K562 (cell line): ENCODE measurements around the gene CHD3. TPM values are rescaled to one million over a fixed set of nuclear protein-coding genes. Genes with fewer than 3 reads are reported as not detected.

Source experiments
- ATAC-seq: fragments of 200-7000 bp; cut with Tn5 transposase; 3 replicates; pipeline ENCODE4 v1.9.1; 2020; ENCODE audit warnings: moderate library complexity
- BruUV-seq: library from RNA; stranded (reverse); fragments of 400-500 nt; replicated peaks from 2 replicates; lab custom pipeline; 2021; lab: Mats Ljungman, UMichigan
- CTCF ChIA-PET: fragments of 300-600 bp; formaldehyde crosslinking; extraction: SDS; loops from one replicate; lab custom pipeline; 2021; ENCODE audit warnings: low intra/inter-chr PET ratio; lab: Yijun Ruan, JAX
- POLR2A ChIA-PET: fragments of 300-600, 350-650 bp; sonication (Branson Sonifier 250); formaldehyde crosslinking; extraction: SDS; loops from one replicate; lab custom pipeline; 2021; ENCODE audit warnings: antibody characterized with exemption, inconsistent platforms; lab: Yijun Ruan, JAX
- DNase-seq, 4 experiments: peaks; one replicate each; pipeline versions ENCODE4 v3.0.0 to v3.0.0-alpha.2; 2011 to 2018; ENCODE audit warnings: low spot score in 3 of 4, mixed read lengths in 3 of 4; ENCODE audit errors: extremely low read depth in 1 of 4
- FAIRE-seq: peaks from 2 replicates; lab custom pipeline; 2011; peaks lifted over from hg19 to GRCh38; lab: Jason Lieb, UNC
- H2AFZ ChIP-seq: 2 replicates; pipeline ENCODE4 v1.6.0; 2011; ENCODE audit warnings: low read depth, low read length, control low read depth, inconsistent platforms
- H3K27ac ChIP-seq: fragments of 200-600 bp; 3 replicates; pipeline ENCODE4 v1.8.0; 2011; ENCODE audit warnings: low read depth, mild to moderate bottlenecking, control low read depth, inconsistent platforms, low read length, moderate library complexity, mixed read lengths; ENCODE audit errors: extremely low read depth
- H3K27me3 ChIP-seq, 2 experiments: fragments of 300-600 bp in 1 of 2; 2 replicates in 1 of 2; 3 replicates in 1 of 2; pipeline versions ENCODE4 v1.6.0 to v1.8.0; 2011; ENCODE audit warnings: inconsistent platforms in 2 of 2, low read length in 2 of 2, mild to moderate bottlenecking in 1 of 2, mixed read lengths in 1 of 2, moderate library complexity in 1 of 2; ENCODE audit not compliant: control insufficient read depth in 2 of 2, insufficient read depth in 2 of 2
- H3K36me3 ChIP-seq: fragments of 300-600 bp; 3 replicates; pipeline ENCODE4 v1.8.0; 2011; ENCODE audit warnings: mild to moderate bottlenecking, low read length, inconsistent platforms; ENCODE audit not compliant: control insufficient read depth, insufficient read depth
- H3K4me1 ChIP-seq, 2 experiments: fragments of 200-600 bp in 1 of 2; replicated peaks in 1 of 2; 2 replicates in 1 of 2; 3 replicates in 1 of 2; pipeline versions ENCODE4 v1.5.1 to v1.8.0; 2011; ENCODE audit warnings: inconsistent platforms in 2 of 2, low read length in 2 of 2, mild to moderate bottlenecking in 1 of 2, mixed read lengths in 1 of 2, moderate library complexity in 1 of 2; ENCODE audit not compliant: control insufficient read depth in 2 of 2, insufficient read depth in 2 of 2
- H3K4me2 ChIP-seq: 2 replicates; pipeline ENCODE4 v1.6.1; 2011; ENCODE audit warnings: low read length, control low read depth, inconsistent platforms, mixed read lengths; ENCODE audit not compliant: insufficient read depth
- H3K4me3 ChIP-seq: fragments of 200-600 bp; sonication (generic), shearing (Covaris generic); 2 replicates; pipeline ENCODE4 v1.5.1; 2016; ENCODE audit warnings: control low read depth, inconsistent platforms
- H3K79me2 ChIP-seq: fragments of 200-600 bp; 3 replicates; pipeline ENCODE4 v1.8.0; 2011; ENCODE audit warnings: low read length, inconsistent platforms; ENCODE audit not compliant: control insufficient read depth, insufficient read depth
- H3K9ac ChIP-seq, 2 experiments: 2 replicates each; pipeline versions ENCODE4 v1.6.0 to v1.6.1; 2011; ENCODE audit warnings: low read depth in 2 of 2, low read length in 2 of 2, control low read depth in 1 of 2, inconsistent platforms in 1 of 2, mild to moderate bottlenecking in 1 of 2, mixed read lengths in 1 of 2; ENCODE audit not compliant: insufficient read depth in 1 of 2
- H3K9me1 ChIP-seq: one replicate; pipeline ENCODE4 v1.6.0; 2011; ENCODE audit warnings: inconsistent platforms, mild to moderate bottlenecking, low read length, moderate library complexity; ENCODE audit not compliant: control insufficient read depth, insufficient read depth
- H3K9me3 ChIP-seq: replicated peaks from 2 replicates; pipeline ENCODE4 v1.5.1; 2011; ENCODE audit warnings: low read depth, low read length, inconsistent platforms; ENCODE audit not compliant: control insufficient read depth, insufficient read depth
- H4K20me1 ChIP-seq: replicated peaks from 2 replicates; pipeline ENCODE4 v1.6.1; 2011; ENCODE audit warnings: low read length, inconsistent platforms, mixed read lengths; ENCODE audit not compliant: control insufficient read depth, insufficient read depth
- CBFA2T2 ChIP-seq: fragments of 450-650 bp; conservative IDR thresholded peaks from 2 replicates; pipeline ENCODE4 v1.6.1; 2017; ENCODE audit warnings: mild to moderate bottlenecking
- HNRNPLL ChIP-seq: fragments of 200-400 bp; formaldehyde crosslinking; IDR thresholded peaks from 2 replicates; pipeline ENCODE4 v1.6.1; 2017; ENCODE audit warnings: low read length, low read depth, mild to moderate bottlenecking; ENCODE audit not compliant: poor library complexity, severe bottlenecking
- POLR2G ChIP-seq: fragments of 200-400 bp; formaldehyde crosslinking; IDR thresholded peaks from 2 replicates; pipeline ENCODE4 v1.6.1; 2017; ENCODE audit warnings: low read depth, mild to moderate bottlenecking, antibody characterized with exemption, low read length, moderate library complexity
- RBFOX2 ChIP-seq: fragments of 200-400 bp; formaldehyde crosslinking; IDR thresholded peaks from 2 replicates; pipeline ENCODE4 v1.6.1; 2017; ENCODE audit warnings: low read depth, mild to moderate bottlenecking, low read length, moderate library complexity
- SMARCA4 ChIP-seq: fragments of 450-650 bp; IDR thresholded peaks from 2 replicates; pipeline ENCODE4 v1.6.1; 2016
- WGBS: fragments of 100-300 bp; shearing (Covaris generic); methylation state at CpG from one replicate; pipeline ENCODE4 v1.1.6; 2016; ENCODE audit warnings: low coverage, mixed read lengths; ENCODE audit not compliant: insufficient coverage; ENCODE audit errors: missing lambda C conversion rate; 5-methylcytosine and 5-hydroxymethylcytosine counted together
- in situ Hi-C: fragments of 300-500 bp; cut with MboI; formaldehyde crosslinking; loops from 4 replicates; pipeline ENCODE4 v1.15.0; 2018; ENCODE audit warnings: inconsistent platforms, mixed read lengths
- intact Hi-C: fragments of 100-400 bp; cut with micrococcal nuclease; formaldehyde crosslinking; loops from 2 replicates; pipeline ENCODE4 v1.14.2; 2022
- polyA plus RNA-seq, 8 experiments: library from polyadenylated mRNA; depleted of rRNA in 4 of 8; stranded (reverse) in 5 of 8; unstranded in 3 of 8; fragments of >200 nt; fragmentation: Nextera tagmentation in 2 of 8; fragmentation: Illumina TruSeq in 1 of 8; extraction: Ambion mirVana in 2 of 8; extraction: Trizol in 1 of 8; gene quantifications; 2 replicates each; pipeline versions ENCODE4 v1.2.1 to v1.2.3, GENCODE V29; 2011 to 2014; ENCODE audit warnings: inconsistent platforms in 1 of 8, missing spikeins in 1 of 8
- total RNA-seq, 7 experiments: library from RNA; depleted of rRNA in 6 of 7; stranded (reverse); fragments of >200 nt in 6 of 7; fragmentation: Illumina TruSeq in 2 of 7; extraction: Trizol in 2 of 7; gene quantifications; 2 replicates each; pipeline versions ENCODE4 v1.2.1 to v1.2.3, GENCODE V29; 2011 to 2021; ENCODE audit warnings: low replicate concordance in 1 of 7
- TF ChIP-seq, protein P1 (sequence below): fragments of 450-650 bp; IDR thresholded peaks from 2 replicates; pipeline ENCODE4 v1.6.1; 2016; ENCODE audit warnings: antibody characterized with exemption

The CHD3 gene
- total and polyA plus RNA-seq, 9 of the 15 experiments (the other 6 are each of a cell fraction or from before 2014, with no cell fraction given) = 0.39 to 38.2 (median 21.2) TPM

DNA sequence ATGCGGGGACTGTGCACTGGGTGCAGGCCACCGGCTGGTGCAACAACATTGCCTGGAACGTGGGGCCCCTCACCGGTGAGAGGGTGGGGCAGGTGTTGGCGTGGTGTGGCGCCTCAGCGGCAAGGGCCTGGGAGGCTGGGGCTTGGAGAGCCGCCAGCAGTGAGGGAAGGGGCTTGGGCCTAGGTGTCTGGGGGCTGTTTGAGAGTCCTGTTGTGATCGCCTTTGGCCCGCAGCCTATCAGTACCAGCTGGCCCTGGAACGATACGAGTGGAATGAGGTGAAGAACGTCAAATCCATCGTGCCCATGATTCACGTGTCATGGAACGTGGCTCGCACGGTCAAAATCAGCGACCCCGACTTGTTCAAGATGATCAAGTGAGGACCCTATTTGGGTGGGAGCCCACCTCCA is 36.3 kb upstream of the CHD3 start:
- H3K4me2 ChIP-seq = no peak overlapping the region
- H4K20me1 ChIP-seq = no peaks in the 10 kb centered on the region
- TF ChIP-seq CBFA2T2 = no peak
- peak; percentile 19; the same call in 1 of the 2 replicates for TF ChIP-seq POLR2G
- no peak for TF ChIP-seq SMARCA4
- TF ChIP-seq, protein P1, sequence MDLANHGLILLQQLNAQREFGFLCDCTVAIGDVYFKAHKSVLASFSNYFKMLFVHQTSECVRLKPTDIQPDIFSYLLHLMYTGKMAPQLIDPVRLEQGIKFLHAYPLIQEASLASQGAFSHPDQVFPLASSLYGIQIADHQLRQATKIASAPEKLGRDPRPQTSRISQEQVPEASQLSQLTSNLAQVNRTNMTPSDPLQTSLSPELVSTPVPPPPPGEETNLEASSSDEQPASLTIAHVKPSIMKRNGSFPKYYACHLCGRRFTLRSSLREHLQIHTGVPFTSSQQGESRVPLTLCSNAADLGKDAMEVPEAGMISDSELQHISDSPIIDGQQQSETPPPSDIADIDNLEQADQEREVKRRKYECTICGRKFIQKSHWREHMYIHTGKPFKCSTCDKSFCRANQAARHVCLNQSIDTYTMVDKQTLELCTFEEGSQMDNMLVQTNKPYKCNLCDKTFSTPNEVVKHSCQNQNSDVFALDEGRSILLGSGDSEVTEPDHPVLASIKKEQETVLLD = no peak
- peak; percentile 4; the same call in 1 of the 2 replicates for TF ChIP-seq RBFOX2
- no peak for TF ChIP-seq HNRNPLL
- BruUV-seq = no TSS peak
- no peaks in the 10 kb centered on the region for H3K9me3 ChIP-seq
- no peaks in the 10 kb centered on the region for H3K27me3 ChIP-seq
- ATAC-seq = no peak
- H3K9me1 ChIP-seq = no peaks in the 10 kb centered on the region
- H2AFZ ChIP-seq = no peak overlapping the region
- H3K27ac ChIP-seq = no peak overlapping the region
- in situ Hi-C loops = no loop called here
- ChIA-PET POLR2A (no interaction called here), CTCF (interaction anchor here (0.6 to 1.3 kb wide), 2 partner anchors 30 to 109 kb away, joined by 3 to 8 read pairs; no protein-coding TSS in a partner anchor)
- peaks cover 51% of the 10 kb centered on the region; the same call in 2 of the 3 replicates for H3K36me3 ChIP-seq
- 90% methylated on average over 11 of the region's 20 CpGs for WGBS
- no peak for DNase-seq
- no peak overlapping the region for H3K9ac ChIP-seq
- H3K4me3 ChIP-seq = no peak overlapping the region
- H3K79me2 ChIP-seq = peaks cover 6% of the 10 kb centered on the region; the same call in 1 of the 3 replicates
- peaks cover 5 to 44% of the 10 kb centered on the region in 2 experiments; a peak in 3 of 5 replicates for H3K4me1 ChIP-seq
- no peak for FAIRE-seq
- intact Hi-C loops = loop anchor here (10.0 kb wide), 1 partner anchor 107 kb away; no protein-coding TSS in a partner anchor
